IPS DF 4.7 (cell line): ENCODE data around the gene AKTIP.
"Not testable (repeated sequence)": the region's sequence is repeated elsewhere in the genome, so short reads cannot be mapped to it uniquely, and the experiment has no call there.

ENCODE experiments used
- DNase-seq: peaks from one replicate; pipeline ENCODE4 v3.0.0-alpha.2; 2013; ENCODE audit warnings: low spot score; ENCODE audit errors: extremely low read depth

The AKTIP gene

GRCh38 chr16:53515811-53516210 lies 12.8 kb upstream of the AKTIP start:
- no peak for DNase-seq

- no peak for DNase-seq
These were observed 12.2 kb upstream of the AKTIP start for GRCh38 chr16:53515259-53515658.

- DNase-seq = not testable (repeated sequence)
These were observed 9.8 kb upstream of the AKTIP start for GRCh38 chr16:53512795-53513194.

GRCh38 chr16:53511403-53512280 lies 8.6 kb upstream of the AKTIP start:
- no peak for DNase-seq

GRCh38 chr16:53511084-53511402 lies 8.0 kb upstream of the AKTIP start:
- no peak for DNase-seq

GRCh38 chr16:53510704-53511070 lies 7.7 kb upstream of the AKTIP start:
- DNase-seq = no peak

GRCh38 chr16:53509906-53510703 lies 7.1 kb upstream of the AKTIP start:
- DNase-seq = no peak

- no peak for DNase-seq
These were observed 4.6 kb upstream of the AKTIP start for GRCh38 chr16:53507464-53508179.

GRCh38 chr16:53506254-53506653 lies 3.2 kb upstream of the AKTIP start:
- DNase-seq = no peak

GRCh38 chr16:53504665-53505064 lies 1.7 kb upstream of the AKTIP start:
- no peak for DNase-seq

GRCh38 chr16:53503991-53504663 lies 1.1 kb upstream of the AKTIP start:
- DNase-seq = no peak

- DNase-seq = peak; percentile 97
These were observed 388 bp upstream of the AKTIP start for GRCh38 chr16:53503270-53503923.

- no peak for DNase-seq
These were observed 1.7 kb downstream of the AKTIP start for GRCh38 chr16:53501216-53501859.

GRCh38 chr16:53498984-53499383 lies 4.0 kb downstream of the AKTIP start:
- DNase-seq = no peak

- DNase-seq = no peak
These were observed 7.7 kb downstream of the AKTIP start for GRCh38 chr16:53495325-53495724.

GRCh38 chr16:53494636-53495035 lies 8.4 kb downstream of the AKTIP start:
- no peak for DNase-seq

- no peak for DNase-seq
These were observed 10.5 kb downstream of the AKTIP start for GRCh38 chr16:53492503-53492902.

- no peak for DNase-seq
These were observed 13.3 kb downstream of the AKTIP start for GRCh38 chr16:53489755-53490154.

GRCh38 chr16:53486230-53486629 lies 16.8 kb downstream of the AKTIP start:
- no peak for DNase-seq

GRCh38 chr16:53484542-53484941 lies 18.5 kb downstream of the AKTIP start:
- DNase-seq = no peak
